ENCODE data around the gene EIF3M.
"Not testable (repeated sequence)": the region's sequence is repeated elsewhere in the genome, so short reads cannot be mapped to it uniquely, and the experiment has no call there.

The EIF3M gene

GRCh38 chr11:32597921-32598320, 14.3 kb downstream of the EIF3M start:
- ChIA-PET POLR2A (no interaction called here), CTCF (no interaction called here)
- TF ChIP-seq FOXK2 (IDR thresholded peaks at IDR 0.05) (no peak), ELF4 (IDR thresholded peaks at IDR 0.05) (no peak), ZNF384 (IDR thresholded peaks at IDR 0.05) (no peak), PKNOX1 (IDR thresholded peaks at IDR 0.05) (no peak), FOXA1 (IDR thresholded peaks at IDR 0.05) (no peak), HDGF (IDR thresholded peaks at IDR 0.05; ENCODE audit: borderline replicate concordance) (no peak), CTBP1 (IDR thresholded peaks at IDR 0.05; ENCODE audit: borderline replicate concordance) (no peak), NFRKB (IDR thresholded peaks at IDR 0.05) (no peak), TARDBP (IDR thresholded peaks at IDR 0.05) (no peak), LEF1 (IDR thresholded peaks at IDR 0.05; ENCODE audit: borderline replicate concordance) (no peak), SUZ12 (IDR thresholded peaks at IDR 0.05) (no peak), FOXM1 (IDR thresholded peaks at IDR 0.05; ENCODE audit: borderline replicate concordance) (no peak), L3MBTL2 (conservative IDR thresholded peaks at IDR 0.05) (no peak), BHLHE40 (IDR thresholded peaks at IDR 0.05; ENCODE audit: borderline replicate concordance) (no peak), SP1 (IDR thresholded peaks at IDR 0.05) (no peak), ARNT (IDR thresholded peaks at IDR 0.05) (no peak)
- DNase-seq (ENCODE audit: extremely low spot score) = no peak

- CTCF ChIA-PET = no interaction called here
Measured at GRCh38 chr11:32602657-32603415, 19.2 kb downstream of the EIF3M start.

DNA sequence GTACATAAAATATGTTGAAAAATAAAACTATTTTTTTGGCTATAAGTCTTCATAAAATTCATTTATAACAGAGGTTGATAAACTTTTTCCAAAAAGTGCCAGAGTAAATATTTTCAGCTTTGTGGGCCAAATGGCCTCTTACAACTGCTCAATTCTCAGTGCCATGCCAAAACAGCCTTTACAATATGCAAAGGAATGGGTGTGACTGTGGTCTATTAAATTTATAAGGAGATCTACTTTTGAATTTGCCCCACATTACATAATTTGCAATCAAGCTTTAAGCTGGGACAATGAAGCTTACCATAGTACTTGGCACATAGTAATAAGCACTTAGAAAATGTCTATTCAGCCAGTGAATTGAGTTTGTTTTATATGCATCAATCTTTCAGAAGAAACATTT, 22.6 kb downstream of the EIF3M start:
- no peak for DNase-seq (ENCODE audit: extremely low spot score)
- ChIA-PET CTCF (no interaction called here), POLR2A (no interaction called here)
- no peak for TF ChIP-seq ARNT (IDR thresholded peaks at IDR 0.05)
- no peak for TF ChIP-seq FOXA1 (IDR thresholded peaks at IDR 0.05)

More at GRCh38 chr11:32602657-32603415, 19.2 kb downstream of the EIF3M start:
- TF ChIP-seq FOXA1 (IDR thresholded peaks at IDR 0.05) = no peak
- POLR2A ChIA-PET = no interaction called here
- no peak for DNase-seq (ENCODE audit: extremely low spot score)

- CTCF ChIA-PET; DNase-seq (ENCODE audit: extremely low spot score); POLR2A ChIA-PET: not testable (repeated sequence)
Measured at GRCh38 chr11:32608826-32609225, 25.2 kb downstream of the EIF3M start.

GRCh38 chr11:32610797-32611352, 27.2 kb downstream of the EIF3M start:
- CTCF ChIA-PET = no interaction called here
- POLR2A ChIA-PET = no interaction called here
- DNase-seq (ENCODE audit: extremely low spot score) = no peak
- TF ChIP-seq NFRKB (IDR thresholded peaks at IDR 0.05) (no peak), LEF1 (IDR thresholded peaks at IDR 0.05; ENCODE audit: borderline replicate concordance) (no peak), SUZ12 (IDR thresholded peaks at IDR 0.05) (no peak), ARNT (IDR thresholded peaks at IDR 0.05) (no peak), ELF4 (IDR thresholded peaks at IDR 0.05) (no peak), L3MBTL2 (conservative IDR thresholded peaks at IDR 0.05) (no peak), FOXK2 (IDR thresholded peaks at IDR 0.05) (no peak), TARDBP (IDR thresholded peaks at IDR 0.05) (no peak), SP1 (IDR thresholded peaks at IDR 0.05) (no peak), ZNF384 (IDR thresholded peaks at IDR 0.05) (no peak)

- ChIA-PET POLR2A (no interaction called here), CTCF (no interaction called here)
- DNase-seq (ENCODE audit: extremely low spot score) = no peak
- TF ChIP-seq HDGF (IDR thresholded peaks at IDR 0.05; ENCODE audit: borderline replicate concordance) = no peak
- TF ChIP-seq SUZ12 (IDR thresholded peaks at IDR 0.05) = no peak
- TF ChIP-seq FOXM1 (IDR thresholded peaks at IDR 0.05; ENCODE audit: borderline replicate concordance) = no peak
- no peak for TF ChIP-seq FOXA1 (IDR thresholded peaks at IDR 0.05)
- TF ChIP-seq ZNF384 (IDR thresholded peaks at IDR 0.05) = no peak
- no peak for TF ChIP-seq ARNT (IDR thresholded peaks at IDR 0.05)
- TF ChIP-seq FOXK2 (IDR thresholded peaks at IDR 0.05) = no peak
- TF ChIP-seq ELF4 (IDR thresholded peaks at IDR 0.05) = no peak
- no peak for TF ChIP-seq L3MBTL2 (conservative IDR thresholded peaks at IDR 0.05)
- TF ChIP-seq TARDBP (IDR thresholded peaks at IDR 0.05) = no peak
- no peak for TF ChIP-seq NFRKB (IDR thresholded peaks at IDR 0.05)
- TF ChIP-seq LEF1 (IDR thresholded peaks at IDR 0.05; ENCODE audit: borderline replicate concordance) = no peak
- no peak for TF ChIP-seq CTBP1 (IDR thresholded peaks at IDR 0.05; ENCODE audit: borderline replicate concordance)
- TF ChIP-seq PKNOX1 (IDR thresholded peaks at IDR 0.05) = no peak
- TF ChIP-seq BHLHE40 (IDR thresholded peaks at IDR 0.05; ENCODE audit: borderline replicate concordance) = no peak
- TF ChIP-seq SP1 (IDR thresholded peaks at IDR 0.05) = no peak
Measured at GRCh38 chr11:32613500-32614151, 30.0 kb downstream of the EIF3M start.

- ChIA-PET CTCF (interaction anchor here (1.0 kb wide), 1 partner anchor 292 kb away, joined by 3 read pairs; no protein-coding TSS in a partner anchor), POLR2A (no interaction called here)
- no peak for DNase-seq (ENCODE audit: extremely low spot score)
- no peak for TF ChIP-seq ELF4 (IDR thresholded peaks at IDR 0.05)
- TF ChIP-seq SUZ12 (IDR thresholded peaks at IDR 0.05) = no peak
- no peak for TF ChIP-seq CTBP1 (IDR thresholded peaks at IDR 0.05; ENCODE audit: borderline replicate concordance)
- no peak for TF ChIP-seq HDGF (IDR thresholded peaks at IDR 0.05; ENCODE audit: borderline replicate concordance)
- no peak for TF ChIP-seq LEF1 (IDR thresholded peaks at IDR 0.05; ENCODE audit: borderline replicate concordance)
- TF ChIP-seq FOXA1 (IDR thresholded peaks at IDR 0.05) = no peak
- no peak for TF ChIP-seq BHLHE40 (IDR thresholded peaks at IDR 0.05; ENCODE audit: borderline replicate concordance)
Measured at GRCh38 chr11:32615422-32615821, 31.8 kb downstream of the EIF3M start.
